Smooth muscle cell (in vitro differentiated cells): Measurements from ENCODE around the gene PAMR1. TPM values are rescaled to one million over a fixed set of nuclear protein-coding genes. Genes with fewer than 3 reads are reported as not detected.

Source experiments
- DNase-seq: peaks from one replicate; lab custom pipeline; 2025; ENCODE audit not compliant: unreplicated experiment; lab: John Stamatoyannopoulos, UW
- H2AFZ ChIP-seq: fragments of 200-600 bp; sonication (generic); 2 replicates; pipeline ENCODE4 v1.6.0; 2016; ENCODE audit warnings: antibody characterized with exemption, low read depth, mild to moderate bottlenecking
- H3F3A ChIP-seq: fragments of 200-600 bp; sonication (generic); 2 replicates; pipeline ENCODE4 v1.6.0; 2017; ENCODE audit warnings: antibody characterized with exemption, low read depth
- H3K27ac ChIP-seq: fragments of 200-600 bp; sonication (generic); 2 replicates; pipeline ENCODE4 v1.5.1; 2016; ENCODE audit warnings: low read depth, mild to moderate bottlenecking
- H3K27me3 ChIP-seq: fragments of 200-600 bp; sonication (generic); 2 replicates; pipeline ENCODE4 v1.6.1; 2016; ENCODE audit warnings: low read depth, mild to moderate bottlenecking
- H3K36me3 ChIP-seq: fragments of 200-600 bp; sonication (generic); 2 replicates; pipeline ENCODE4 v1.5.1; 2016; ENCODE audit warnings: low read depth
- H3K4me1 ChIP-seq: fragments of 200-600 bp; sonication (generic); 2 replicates; pipeline ENCODE4 v1.5.1; 2016; ENCODE audit warnings: low read depth
- H3K4me2 ChIP-seq: fragments of 200-600 bp; sonication (generic); 2 replicates; pipeline ENCODE4 v1.6.0; 2016; ENCODE audit warnings: mild to moderate bottlenecking
- H3K4me3 ChIP-seq: fragments of 200-600 bp; sonication (generic); 2 replicates; pipeline ENCODE4 v1.5.1; 2016; ENCODE audit warnings: mild to moderate bottlenecking
- H3K79me2 ChIP-seq: fragments of 200-600 bp; sonication (generic); 2 replicates; pipeline ENCODE4 v1.6.0; 2016; ENCODE audit warnings: low read depth, mild to moderate bottlenecking
- H3K9ac ChIP-seq: fragments of 200-600 bp; sonication (generic); 2 replicates; pipeline ENCODE4 v1.6.0; 2016; ENCODE audit warnings: low read depth
- H3K9me3 ChIP-seq: fragments of 200-600 bp; sonication (generic); replicated peaks from 2 replicates; pipeline ENCODE4 v1.5.1; 2016; ENCODE audit warnings: low read depth
- H4K20me1 ChIP-seq: fragments of 200-600 bp; sonication (generic); 2 replicates; pipeline ENCODE4 v1.6.0; 2016; ENCODE audit warnings: low read depth
- WGBS: methylation state at CpG from one replicate; pipeline ENCODE4 v1.1.7; 2016; ENCODE audit warnings: low lambda C conversion rate; 5-methylcytosine and 5-hydroxymethylcytosine counted together
- polyA plus RNA-seq: library from polyadenylated mRNA; unstranded; fragments of >200 nt; fragmentation: Nextera tagmentation; extraction: Ambion mirVana; gene quantifications from 2 replicates; pipeline ENCODE4 v1.2.1, GENCODE V29; 2016
- total RNA-seq: library from RNA; depleted of rRNA; stranded (reverse); fragments of >200 nt; gene quantifications from 2 replicates; pipeline ENCODE4 v1.2.3, GENCODE V29; 2014
- TF ChIP-seq, protein P1 (sequence below): fragments of 200-600 bp; sonication (generic); IDR thresholded peaks from 2 replicates; pipeline ENCODE4 v1.5.1; 2017; ENCODE audit warnings: borderline replicate concordance, mild to moderate bottlenecking, antibody characterized with exemption; ENCODE audit not compliant: insufficient read depth, poor library complexity, severe bottlenecking

The PAMR1 gene
- total and polyA plus RNA-seq, 2 experiments from 2014 or later = 87.7 to 128 TPM

DNA sequence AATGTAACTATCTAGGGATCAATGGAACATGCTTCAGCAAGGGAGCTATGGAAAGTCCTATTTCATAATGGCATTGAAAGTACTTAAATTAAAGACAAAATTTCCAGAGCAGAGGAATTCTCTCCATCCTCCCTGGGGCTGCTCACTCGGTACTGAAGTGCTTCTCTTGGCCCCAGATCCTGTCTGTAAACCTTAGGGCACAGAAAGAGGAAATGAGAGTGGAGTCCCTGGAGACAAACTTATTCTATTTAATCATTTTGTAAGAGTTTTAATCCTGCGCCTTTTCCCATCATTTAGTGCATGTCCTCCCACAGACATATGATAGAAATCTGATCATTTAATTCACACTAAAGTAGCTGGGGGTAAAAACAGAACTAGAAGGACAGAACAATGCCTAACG lies 20.9 kb upstream of the PAMR1 start:
- no peaks in the 10 kb centered on the region for H4K20me1 ChIP-seq
- H3K36me3 ChIP-seq = no peaks in the 10 kb centered on the region
- no peaks in the 10 kb centered on the region for H3K9me3 ChIP-seq
- no peak for DNase-seq
- H3K9ac ChIP-seq = no peak overlapping the region
- no peak overlapping the region for H3K4me2 ChIP-seq
- H2AFZ ChIP-seq = no peak overlapping the region
- WGBS = 84% methylated on average over 3 of the region's 3 CpGs
- TF ChIP-seq, protein P1, sequence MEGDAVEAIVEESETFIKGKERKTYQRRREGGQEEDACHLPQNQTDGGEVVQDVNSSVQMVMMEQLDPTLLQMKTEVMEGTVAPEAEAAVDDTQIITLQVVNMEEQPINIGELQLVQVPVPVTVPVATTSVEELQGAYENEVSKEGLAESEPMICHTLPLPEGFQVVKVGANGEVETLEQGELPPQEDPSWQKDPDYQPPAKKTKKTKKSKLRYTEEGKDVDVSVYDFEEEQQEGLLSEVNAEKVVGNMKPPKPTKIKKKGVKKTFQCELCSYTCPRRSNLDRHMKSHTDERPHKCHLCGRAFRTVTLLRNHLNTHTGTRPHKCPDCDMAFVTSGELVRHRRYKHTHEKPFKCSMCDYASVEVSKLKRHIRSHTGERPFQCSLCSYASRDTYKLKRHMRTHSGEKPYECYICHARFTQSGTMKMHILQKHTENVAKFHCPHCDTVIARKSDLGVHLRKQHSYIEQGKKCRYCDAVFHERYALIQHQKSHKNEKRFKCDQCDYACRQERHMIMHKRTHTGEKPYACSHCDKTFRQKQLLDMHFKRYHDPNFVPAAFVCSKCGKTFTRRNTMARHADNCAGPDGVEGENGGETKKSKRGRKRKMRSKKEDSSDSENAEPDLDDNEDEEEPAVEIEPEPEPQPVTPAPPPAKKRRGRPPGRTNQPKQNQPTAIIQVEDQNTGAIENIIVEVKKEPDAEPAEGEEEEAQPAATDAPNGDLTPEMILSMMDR = no peak
- no peak overlapping the region for H3K27ac ChIP-seq
- no peak overlapping the region for H3K4me3 ChIP-seq
- H3K27me3 ChIP-seq = no peaks in the 10 kb centered on the region
- H3F3A ChIP-seq = peaks cover 29% of the 10 kb centered on the region
- H3K4me1 ChIP-seq = peaks cover 65% of the 10 kb centered on the region
- H3K79me2 ChIP-seq = no peaks in the 10 kb centered on the region

GRCh38 chr11:35545391-35546003 lies 20.1 kb upstream of the PAMR1 start:
- WGBS = 65% methylated on average over 9 of the region's 9 CpGs

DNA sequence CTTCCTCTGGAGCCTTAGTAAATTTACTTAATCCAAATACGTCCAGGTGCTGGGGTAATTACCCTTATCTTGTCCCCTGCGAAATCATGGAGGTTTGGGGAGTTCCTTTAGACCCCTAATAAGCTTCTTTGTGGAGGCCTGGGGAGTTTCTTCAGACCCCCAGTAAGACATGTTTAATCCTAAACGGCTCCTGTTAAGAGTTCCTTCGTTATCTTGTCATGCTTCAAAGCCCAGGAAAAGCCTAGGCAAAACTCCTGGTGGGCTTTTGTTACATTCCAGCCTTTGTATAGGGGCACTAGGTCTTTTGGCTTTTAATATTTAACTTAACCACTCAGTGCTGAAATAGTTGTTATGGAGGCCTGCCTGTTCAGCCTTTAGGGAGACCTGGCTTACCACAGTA lies 18.1 kb upstream of the PAMR1 start:
- Histone ChIP-seq H3K79me2 (no peaks in the 10 kb centered on the region), H3K27ac (no peak overlapping the region), H2AFZ (no peak overlapping the region), H4K20me1 (no peaks in the 10 kb centered on the region), H3F3A (peaks cover 24% of the 10 kb centered on the region), H3K9me3 (no peaks in the 10 kb centered on the region), H3K4me2 (no peak overlapping the region), H3K36me3 (no peaks in the 10 kb centered on the region), H3K27me3 (no peaks in the 10 kb centered on the region), H3K4me3 (no peak overlapping the region), H3K4me1 (peaks cover 60% of the 10 kb centered on the region), H3K9ac (no peak overlapping the region)
- DNase-seq = no peak
- WGBS = 57% methylated on average over 4 of the region's 4 CpGs
- TF ChIP-seq, protein P1 = no peak

More at GRCh38 chr11:35545391-35546003, 20.1 kb upstream of the PAMR1 start:
- no peak overlapping the region for H3K9ac ChIP-seq
- H3K9me3 ChIP-seq = no peaks in the 10 kb centered on the region
- H3F3A ChIP-seq = peaks cover 28% of the 10 kb centered on the region
- H3K27me3 ChIP-seq = no peaks in the 10 kb centered on the region
- no peak overlapping the region for H3K4me3 ChIP-seq
- no peak for DNase-seq
- no peaks in the 10 kb centered on the region for H4K20me1 ChIP-seq
- H3K4me1 ChIP-seq = peaks cover 68% of the 10 kb centered on the region
- no peaks in the 10 kb centered on the region for H3K79me2 ChIP-seq
- no peaks in the 10 kb centered on the region for H3K36me3 ChIP-seq
- H3K4me2 ChIP-seq = peak overlapping the region; percentile 3
- peak overlapping the region; percentile 0 for H2AFZ ChIP-seq
- peak overlapping the region; percentile 50 for H3K27ac ChIP-seq
- TF ChIP-seq, protein P1 = no peak
